HG03575 (cell line): Measurements from ENCODE around the gene MARS1.

Experiments used
- ATAC-seq: cut with Tn5 transposase; IDR thresholded peaks from one replicate; pipeline ENCODE4 v1.9.1; 2021; ENCODE audit not compliant: unreplicated experiment, insufficient number of reproducible peaks, low FRiP score; ENCODE audit errors: extremely low read depth

The MARS1 gene

GRCh38 chr12:57469296-57470164 is 18.3 kb upstream of the MARS1 start:
- ATAC-seq: no peak

GRCh38 chr12:57470286-57470969 is 17.4 kb upstream of the MARS1 start:
- no peak for ATAC-seq

GRCh38 chr12:57470970-57471656 is 16.8 kb upstream of the MARS1 start:
- ATAC-seq: no peak

- no peak for ATAC-seq
Measured at GRCh38 chr12:57471661-57472060, 16.2 kb upstream of the MARS1 start.

- no peak for ATAC-seq
Measured at GRCh38 chr12:57472391-57472790, 15.5 kb upstream of the MARS1 start.

GRCh38 chr12:57473392-57473791 is 14.5 kb upstream of the MARS1 start:
- ATAC-seq: no peak

- ATAC-seq: no peak
Measured at GRCh38 chr12:57473886-57474285, 14.0 kb upstream of the MARS1 start.

GRCh38 chr12:57474430-57474829 is 13.4 kb upstream of the MARS1 start:
- no peak for ATAC-seq

GRCh38 chr12:57474862-57475261 is 13.0 kb upstream of the MARS1 start:
- ATAC-seq: no peak

GRCh38 chr12:57475271-57476161 is 12.4 kb upstream of the MARS1 start:
- ATAC-seq: no peak

DNA sequence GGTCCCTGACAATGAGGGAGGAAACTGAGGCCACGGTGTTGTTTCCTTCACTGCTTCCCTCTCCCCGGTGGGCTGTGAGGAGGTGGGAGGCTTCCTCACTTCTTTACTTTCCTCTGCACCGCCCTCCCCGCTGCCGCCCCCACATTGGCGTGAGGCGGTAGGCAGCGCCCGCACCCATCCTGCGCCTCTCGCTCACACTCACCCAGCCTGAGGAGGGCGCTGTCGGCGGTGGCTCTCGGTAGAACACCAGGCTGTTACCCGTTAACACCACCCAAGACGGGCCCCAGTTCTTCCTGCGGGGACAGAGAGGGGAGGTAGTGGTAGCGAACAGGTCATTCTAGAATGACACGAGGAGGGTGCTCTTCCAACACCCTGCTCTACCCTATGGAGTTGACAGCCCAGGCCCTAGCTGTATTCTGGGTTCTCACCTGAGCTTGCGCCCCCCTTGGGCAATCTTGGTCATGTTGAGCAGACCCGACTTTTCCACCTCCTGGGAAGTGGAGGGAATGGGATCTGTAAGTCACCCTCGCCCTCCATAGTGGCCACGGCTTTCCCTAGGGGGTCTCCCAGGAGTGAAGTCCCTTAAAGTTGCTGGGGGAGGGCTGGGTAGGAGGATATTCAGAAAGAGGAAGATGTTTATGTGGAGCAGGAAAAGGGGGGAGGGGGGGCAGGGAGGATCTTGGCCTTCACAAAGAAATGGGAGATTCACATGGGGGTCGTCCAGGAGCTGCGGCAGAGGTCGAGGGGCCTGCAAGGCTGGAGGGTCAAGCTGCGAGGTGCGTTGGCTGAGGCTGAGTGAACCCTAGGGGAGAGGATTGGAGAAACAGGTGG is 11.5 kb upstream of the MARS1 start:
- no peak for ATAC-seq

- ATAC-seq: no peak
Measured at GRCh38 chr12:57476993-57477709, 10.7 kb upstream of the MARS1 start.

DNA sequence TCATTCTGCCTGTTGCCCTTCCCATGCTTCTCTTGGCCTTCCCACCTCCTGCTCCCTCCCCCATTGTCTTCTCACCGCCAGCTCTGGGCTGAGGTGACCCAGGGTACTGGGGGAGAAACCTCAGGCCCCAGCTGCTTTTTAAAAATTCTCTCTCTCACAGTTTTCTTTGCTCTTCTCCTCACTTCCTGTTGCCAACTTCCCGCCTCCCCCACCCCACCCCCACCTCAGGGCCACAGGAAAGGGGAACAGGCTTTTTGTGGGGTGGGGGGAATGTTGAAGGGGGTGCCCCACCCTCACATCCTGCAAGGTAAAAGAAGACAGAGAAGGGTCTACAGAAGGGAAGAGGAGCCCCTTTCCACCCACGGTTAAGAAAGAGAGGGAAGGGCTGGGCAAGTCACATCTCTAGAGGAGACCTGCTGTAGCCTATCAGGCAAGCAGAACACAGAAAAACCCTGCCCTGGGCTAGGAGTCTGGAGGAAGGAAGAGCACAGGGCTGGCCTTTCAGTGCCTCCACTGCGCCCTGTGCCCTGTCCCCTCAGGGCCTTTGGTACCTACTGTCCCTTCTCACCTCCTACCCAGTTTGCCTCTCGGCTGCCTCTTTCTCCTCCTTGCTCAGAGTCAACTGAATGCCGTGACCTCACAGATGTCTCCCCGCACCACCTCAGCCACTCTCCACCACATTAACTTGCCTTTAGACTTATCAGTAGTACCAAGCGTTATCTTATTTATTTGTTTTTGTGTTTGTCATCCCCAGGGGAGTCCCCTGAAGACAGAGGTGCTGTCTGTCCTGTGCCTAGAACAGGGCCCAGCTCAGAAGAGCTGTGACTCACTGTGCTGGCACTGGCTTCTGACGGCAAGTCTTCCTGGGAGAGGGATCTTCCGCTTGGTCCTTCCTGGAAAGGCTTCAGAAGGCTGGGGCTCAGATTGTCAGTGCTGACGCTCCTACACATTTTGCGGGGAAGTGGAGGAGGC is 9.9 kb upstream of the MARS1 start:
- ATAC-seq: no peak

- no peak for ATAC-seq
Measured at GRCh38 chr12:57479043-57479375, 8.9 kb upstream of the MARS1 start.

GRCh38 chr12:57479376-57480115 is 8.3 kb upstream of the MARS1 start, which contains the start of gene ARHGAP9:
ARHGAP9 (minus strand) TSS chr12:57479866; CDS start chr12:57479406, 460 bp downstream.
- no peak for ATAC-seq

- no peak for ATAC-seq
Measured at GRCh38 chr12:57481671-57482070, 6.2 kb upstream of the MARS1 start.
